ENCODE results near the gene ABCA2.

GRCh38 chr9:137029058-137029936, 1.3 kb upstream of the ABCA2 start:
- TF ChIP-seq CTCF (IDR thresholded peaks at IDR 0.05) (peak; percentile 71 to 93 (median 84)), POLR2A (IDR thresholded peaks at IDR 0.05) (no peak)
